PC-3 (cell line): ENCODE results near the gene AP2A1. TPM values are rescaled to one million over a fixed set of nuclear protein-coding genes. Genes with fewer than 3 reads are reported as not detected.

ENCODE experiments used
- ATAC-seq: fragments of 200-7000 bp; cut with Tn5 transposase; 2 replicates; pipeline ENCODE4 v1.9.1; 2020; ENCODE audit warnings: mild to moderate bottlenecking, moderate library complexity
- BruUV-seq: library from RNA; stranded (reverse); fragments of 400-500 nt; replicated peaks from 2 replicates; lab custom pipeline; 2021; lab: Mats Ljungman, UMichigan
- CTCF ChIA-PET: fragments of 300-600 bp; sonication (Branson Sonifier 250); formaldehyde crosslinking; loops from one replicate; lab custom pipeline; 2022; ENCODE audit warnings: antibody characterized with exemption; lab: Charles Lee
- POLR2A ChIA-PET: fragments of 300-600 bp; sonication (Branson Sonifier 250); formaldehyde crosslinking; loops from one replicate; lab custom pipeline; 2022; ENCODE audit warnings: antibody characterized with exemption; ENCODE audit not compliant: unreplicated experiment; lab: Charles Lee
- DNase-seq: peaks from one replicate; pipeline ENCODE4 v3.0.0-alpha.2; 2015
- H2AFZ ChIP-seq: fragments of 300-600 bp; sonication (generic); 2 replicates; pipeline ENCODE4 v1.6.0; 2016; ENCODE audit warnings: antibody characterized with exemption, low read length
- H3F3A ChIP-seq: fragments of 300-600 bp; sonication (generic); one replicate; pipeline ENCODE4 v1.6.0; 2017; ENCODE audit warnings: antibody characterized with exemption, low read length, control low read depth, mild to moderate bottlenecking; ENCODE audit not compliant: unreplicated experiment
- H3K27ac ChIP-seq: fragments of 300-600 bp; sonication (generic); 2 replicates; pipeline ENCODE4 v1.5.1; 2016; ENCODE audit warnings: mild to moderate bottlenecking, low read length
- H3K27me3 ChIP-seq: fragments of 300-600 bp; sonication (generic); 2 replicates; pipeline ENCODE4 v1.6.1; 2016; ENCODE audit warnings: low read length, mixed read lengths
- H3K36me3 ChIP-seq: fragments of 300-600 bp; sonication (generic); 2 replicates; pipeline ENCODE4 v1.6.1; 2016; ENCODE audit warnings: low read depth, mixed run types, low read length, mixed read lengths
- H3K4me1 ChIP-seq: fragments of 300-600 bp; sonication (generic); 2 replicates; pipeline ENCODE4 v1.5.1; 2016; ENCODE audit warnings: low read length; ENCODE audit not compliant: insufficient read depth
- H3K4me2 ChIP-seq: fragments of 300-600 bp; sonication (generic); 2 replicates; pipeline ENCODE4 v1.6.0; 2016; ENCODE audit warnings: low read length
- H3K4me3 ChIP-seq: fragments of 300-600 bp; sonication (generic); 2 replicates; pipeline ENCODE4 v1.5.1; 2016; ENCODE audit warnings: mild to moderate bottlenecking, low read length, mixed read lengths
- H3K79me2 ChIP-seq: fragments of 300-600 bp; sonication (generic); 2 replicates; pipeline ENCODE4 v1.6.1; 2017; ENCODE audit warnings: low read length, mixed read lengths
- H3K9ac ChIP-seq: fragments of 300-600 bp; sonication (generic); 2 replicates; pipeline ENCODE4 v1.6.0; 2016; ENCODE audit warnings: mild to moderate bottlenecking, low read length
- H3K9me2 ChIP-seq: fragments of 300-600 bp; sonication (generic); replicated peaks from 2 replicates; pipeline ENCODE4 v1.6.1; 2016; ENCODE audit warnings: mixed run types, low read length, mixed read lengths
- H3K9me3 ChIP-seq: fragments of 300-600 bp; sonication (generic); 2 replicates; pipeline ENCODE4 v1.6.1; 2016; ENCODE audit warnings: low read length, mixed read lengths
- H4K20me1 ChIP-seq: fragments of 300-600 bp; sonication (generic); 2 replicates; pipeline ENCODE4 v1.6.1; 2016; ENCODE audit warnings: low read length, mixed read lengths
- EZH2 ChIP-seq: fragments of 300-600 bp; sonication (generic); IDR thresholded peaks from one replicate; pipeline ENCODE4 v1.6.1; 2017; ENCODE audit warnings: antibody characterized with exemption, mild to moderate bottlenecking, low read length; ENCODE audit not compliant: unreplicated experiment
- EZH2phosphoT487 ChIP-seq: fragments of 300-600 bp; sonication (generic); IDR thresholded peaks from 2 replicates; pipeline ENCODE4 v1.6.1; 2018; ENCODE audit warnings: mild to moderate bottlenecking, antibody characterized with exemption, low read length, borderline replicate concordance
- intact Hi-C: fragments of 100-400 bp; cut with micrococcal nuclease; formaldehyde crosslinking; loops from 2 replicates; pipeline ENCODE4 v1.9.0; 2023
- total RNA-seq: library from RNA; depleted of rRNA; stranded (reverse); fragments of >200 nt; gene quantifications from 2 replicates; pipeline ENCODE4 v1.2.3, GENCODE V29; 2014
- TF ChIP-seq, protein P1 (sequence below): fragments of 300-600 bp; sonication (generic); conservative IDR thresholded peaks from 2 replicates; pipeline ENCODE4 v1.5.1; 2017; ENCODE audit warnings: antibody characterized with exemption, low read depth, mild to moderate bottlenecking, low read length

Gene AP2A1
- total RNA-seq, 1 experiment from 2014 or later, result 143 TPM

DNA sequence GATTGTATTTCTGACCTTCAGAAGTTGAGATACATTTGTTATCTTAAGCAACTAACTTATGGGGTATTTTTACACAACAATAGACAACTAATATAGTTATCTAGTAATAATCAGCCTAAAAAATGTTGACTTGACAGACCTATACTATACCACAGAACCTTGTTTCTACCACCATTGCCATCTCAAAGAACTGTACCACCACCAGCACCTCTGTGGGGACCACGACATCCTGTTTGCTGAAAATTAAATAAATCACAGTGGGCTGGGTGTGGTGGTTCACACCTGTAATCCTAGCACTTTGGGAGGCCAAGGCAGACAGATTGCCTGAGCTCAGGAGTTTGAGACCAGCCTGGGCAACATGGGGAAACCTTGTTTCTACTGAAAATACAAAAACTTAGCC, 27.7 kb upstream of the AP2A1 start:
- H3K4me1 ChIP-seq, result no peaks in the 10 kb centered on the region
- ChIA-PET CTCF (no interaction called here), POLR2A (no interaction called here)
- H3K4me3 ChIP-seq, result no peak overlapping the region
- H3F3A ChIP-seq, result no peaks in the 10 kb centered on the region
- BruUV-seq, result no TSS peak
- DNase-seq (no peak), ATAC-seq (no peak)
- H4K20me1 ChIP-seq, result no peaks in the 10 kb centered on the region
- no peak overlapping the region for H3K27ac ChIP-seq
- no peak for TF ChIP-seq EZH2phosphoT487
- no peak for TF ChIP-seq EZH2
- TF ChIP-seq, protein P1, sequence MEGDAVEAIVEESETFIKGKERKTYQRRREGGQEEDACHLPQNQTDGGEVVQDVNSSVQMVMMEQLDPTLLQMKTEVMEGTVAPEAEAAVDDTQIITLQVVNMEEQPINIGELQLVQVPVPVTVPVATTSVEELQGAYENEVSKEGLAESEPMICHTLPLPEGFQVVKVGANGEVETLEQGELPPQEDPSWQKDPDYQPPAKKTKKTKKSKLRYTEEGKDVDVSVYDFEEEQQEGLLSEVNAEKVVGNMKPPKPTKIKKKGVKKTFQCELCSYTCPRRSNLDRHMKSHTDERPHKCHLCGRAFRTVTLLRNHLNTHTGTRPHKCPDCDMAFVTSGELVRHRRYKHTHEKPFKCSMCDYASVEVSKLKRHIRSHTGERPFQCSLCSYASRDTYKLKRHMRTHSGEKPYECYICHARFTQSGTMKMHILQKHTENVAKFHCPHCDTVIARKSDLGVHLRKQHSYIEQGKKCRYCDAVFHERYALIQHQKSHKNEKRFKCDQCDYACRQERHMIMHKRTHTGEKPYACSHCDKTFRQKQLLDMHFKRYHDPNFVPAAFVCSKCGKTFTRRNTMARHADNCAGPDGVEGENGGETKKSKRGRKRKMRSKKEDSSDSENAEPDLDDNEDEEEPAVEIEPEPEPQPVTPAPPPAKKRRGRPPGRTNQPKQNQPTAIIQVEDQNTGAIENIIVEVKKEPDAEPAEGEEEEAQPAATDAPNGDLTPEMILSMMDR, result no peak
- H3K79me2 ChIP-seq, result no peaks in the 10 kb centered on the region
- H3K27me3 ChIP-seq, result no peaks in the 10 kb centered on the region
- H3K4me2 ChIP-seq, result no peak overlapping the region
- H2AFZ ChIP-seq, result no peak overlapping the region
- intact Hi-C loops, result no loop called here
- H3K9me3 ChIP-seq, result no peaks in the 10 kb centered on the region
- no peak overlapping the region for H3K9ac ChIP-seq
- H3K9me2 ChIP-seq, result no peaks in the 10 kb centered on the region
- H3K36me3 ChIP-seq, result no peaks in the 10 kb centered on the region

DNA sequence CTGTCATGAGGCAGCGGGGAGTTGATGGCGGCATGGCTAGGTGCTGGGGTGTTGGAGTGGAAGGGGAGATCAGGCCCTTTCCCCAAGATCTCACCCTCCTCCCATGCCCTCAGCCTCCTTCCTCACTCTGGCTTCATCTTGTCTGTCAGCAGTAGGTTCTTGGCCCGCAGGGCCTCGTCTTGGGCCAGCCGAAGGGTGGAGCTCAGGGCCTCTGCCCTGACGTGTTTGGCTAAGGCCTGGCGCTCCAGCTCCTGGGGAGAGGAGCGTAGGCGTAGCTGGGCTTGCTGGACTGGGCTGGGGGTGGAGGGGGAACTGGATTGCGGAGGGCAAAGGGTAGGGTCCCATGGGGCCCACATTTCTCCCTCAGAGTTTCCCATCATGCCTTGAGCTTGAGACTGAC, 26.9 kb upstream of the AP2A1 start:
- ATAC-seq, result no peak
- Histone ChIP-seq H2AFZ (no peak overlapping the region), H3K27ac (no peak overlapping the region), H3K4me2 (no peak overlapping the region), H3K79me2 (no peaks in the 10 kb centered on the region), H3K4me1 (no peaks in the 10 kb centered on the region), H3K9me3 (no peaks in the 10 kb centered on the region), H3F3A (no peaks in the 10 kb centered on the region), H4K20me1 (no peaks in the 10 kb centered on the region), H3K9me2 (no peaks in the 10 kb centered on the region), H3K36me3 (no peaks in the 10 kb centered on the region), H3K4me3 (no peak overlapping the region), H3K9ac (no peak overlapping the region), H3K27me3 (no peaks in the 10 kb centered on the region)
- BruUV-seq, result no TSS peak
- intact Hi-C loops, result no loop called here
- ChIA-PET POLR2A (interaction anchor here (0.6 kb wide), 1 partner anchor 862 kb away, joined by 3 read pairs; no protein-coding TSS in a partner anchor), CTCF (no interaction called here)
- no peak for DNase-seq
- no peak for TF ChIP-seq EZH2phosphoT487
- TF ChIP-seq, protein P1, result no peak
- TF ChIP-seq EZH2, result no peak

DNA sequence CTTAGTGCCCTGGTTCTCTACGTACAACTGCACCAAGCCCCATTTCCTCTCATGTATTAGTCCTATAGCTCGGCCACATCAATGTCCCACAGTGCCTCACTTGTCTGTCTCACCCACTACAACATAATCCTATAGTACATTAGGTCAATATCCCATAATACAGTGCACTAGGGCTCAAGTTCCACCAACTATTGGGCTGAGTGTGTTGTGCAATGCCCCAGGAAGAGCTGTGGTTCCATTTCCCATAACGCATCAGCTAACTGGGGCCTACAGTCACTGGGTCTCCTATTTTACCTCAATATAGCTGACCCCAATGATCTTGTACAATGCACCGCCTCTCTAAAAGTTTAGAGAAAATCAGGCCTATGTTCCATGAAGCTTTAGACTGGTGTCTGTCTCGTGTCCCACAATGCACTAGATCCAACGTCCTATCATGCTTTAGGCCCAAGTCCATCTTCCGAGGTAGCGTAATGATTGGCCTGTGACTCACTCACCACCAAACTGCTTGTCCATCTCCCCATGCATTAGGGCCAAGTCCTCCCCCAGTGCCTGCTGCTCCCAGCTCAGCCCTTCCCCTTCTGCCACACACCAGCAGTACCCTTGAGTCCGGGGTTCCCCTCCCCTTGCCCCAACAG, 25.5 kb upstream of the AP2A1 start:
- H3K9me2 ChIP-seq, result no peaks in the 10 kb centered on the region
- ChIA-PET POLR2A (interaction anchor here (0.7 kb wide), 1 partner anchor 9 kb away, joined by 5 read pairs; no protein-coding TSS in a partner anchor), CTCF (no interaction called here)
- H3K79me2 ChIP-seq, result no peaks in the 10 kb centered on the region
- H3K4me2 ChIP-seq, result no peak overlapping the region
- H3F3A ChIP-seq, result no peaks in the 10 kb centered on the region
- ATAC-seq (no peak), DNase-seq (no peak)
- no TSS peak for BruUV-seq
- no peak overlapping the region for H2AFZ ChIP-seq
- TF ChIP-seq, protein P1, result no peak
- TF ChIP-seq EZH2, result no peak
- no peak for TF ChIP-seq EZH2phosphoT487
- H3K27me3 ChIP-seq, result no peaks in the 10 kb centered on the region
- no peaks in the 10 kb centered on the region for H3K36me3 ChIP-seq
- H3K4me3 ChIP-seq, result no peak overlapping the region
- H3K9me3 ChIP-seq, result no peaks in the 10 kb centered on the region
- intact Hi-C loops, result no loop called here
- H3K9ac ChIP-seq, result no peak overlapping the region
- no peaks in the 10 kb centered on the region for H3K4me1 ChIP-seq
- H3K27ac ChIP-seq, result no peak overlapping the region
- H4K20me1 ChIP-seq, result no peaks in the 10 kb centered on the region
